Measurements from ENCODE around the gene APAF1.

The APAF1 gene

DNA sequence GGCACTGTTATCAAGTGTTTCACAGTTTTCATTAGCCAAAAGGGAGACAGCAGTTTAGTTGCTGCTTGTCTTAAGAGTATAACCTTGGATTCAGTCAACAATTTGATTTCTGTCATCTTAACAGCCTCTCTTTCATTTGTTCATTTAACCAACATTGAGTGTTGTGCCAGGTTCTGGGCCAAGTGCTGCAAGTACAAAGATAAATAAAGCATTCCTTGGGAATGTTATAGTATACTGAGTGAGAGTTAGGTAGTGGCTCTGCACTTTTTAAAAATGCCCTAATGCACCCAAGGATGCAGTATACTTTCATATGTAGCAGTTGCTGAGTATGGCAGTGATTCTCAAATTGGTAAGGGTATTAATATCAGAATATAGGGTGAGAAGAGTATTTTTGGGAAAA, 15.4 kb downstream of the APAF1 start:
- Histone ChIP-seq H3K27ac (ENCODE audit: insufficient read depth, low read depth, low read length, poor library complexity, severe bottlenecking) (no peak overlapping the region), H3K27me3 (ENCODE audit: control insufficient read depth, insufficient read depth, low read length, poor library complexity, severe bottlenecking) (no peaks in the 10 kb centered on the region), H3K4me1 (ENCODE audit: control insufficient read depth, insufficient read depth, low read length) (no peaks in the 10 kb centered on the region), H3K9me3 (ENCODE audit: control insufficient read depth, low read length) (no peaks in the 10 kb centered on the region), H3K4me3 (ENCODE audit: insufficient read depth, low read depth, low read length) (no peak overlapping the region), H3K36me3 (ENCODE audit: control insufficient read depth, insufficient read depth, low read length) (peaks cover 11% of the 10 kb centered on the region)

DNA sequence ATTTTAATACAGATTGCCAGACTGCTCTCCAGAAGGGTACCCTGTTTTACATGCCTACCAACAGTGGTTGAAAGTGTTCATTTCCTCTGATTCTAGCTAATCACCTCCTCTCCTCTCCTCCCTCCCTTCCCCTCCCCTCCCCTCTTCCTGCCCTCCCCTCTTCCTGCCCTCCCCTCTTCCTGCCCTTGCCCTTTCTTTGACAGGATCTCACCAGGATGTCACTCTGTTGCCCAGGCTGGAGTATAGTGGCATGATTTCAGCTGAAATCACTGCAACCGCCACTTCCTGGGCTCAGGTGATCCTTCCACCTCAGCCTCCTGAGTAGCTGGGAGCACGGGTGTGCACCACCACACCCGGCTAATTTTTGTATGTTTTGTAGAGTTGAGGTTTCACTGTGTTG, 24.7 kb downstream of the APAF1 start:
- 92 to 96% methylated on average over 3 of the region's 3 CpGs for WGBS, 2 experiments
- no peak overlapping the region for H3K4me3 ChIP-seq (ENCODE audit: insufficient read depth, low read depth, low read length)
- H3K4me1 ChIP-seq (ENCODE audit: control insufficient read depth, insufficient read depth, low read length): no peaks in the 10 kb centered on the region
- H3K27me3 ChIP-seq (ENCODE audit: control insufficient read depth, insufficient read depth, low read length, poor library complexity, severe bottlenecking): no peaks in the 10 kb centered on the region
- no peaks in the 10 kb centered on the region for H3K9me3 ChIP-seq (ENCODE audit: control insufficient read depth, low read length)
- H3K36me3 ChIP-seq (ENCODE audit: control insufficient read depth, insufficient read depth, low read length): peaks cover 4% of the 10 kb centered on the region
- no peak overlapping the region for H3K27ac ChIP-seq (ENCODE audit: insufficient read depth, low read depth, low read length, poor library complexity, severe bottlenecking)

DNA sequence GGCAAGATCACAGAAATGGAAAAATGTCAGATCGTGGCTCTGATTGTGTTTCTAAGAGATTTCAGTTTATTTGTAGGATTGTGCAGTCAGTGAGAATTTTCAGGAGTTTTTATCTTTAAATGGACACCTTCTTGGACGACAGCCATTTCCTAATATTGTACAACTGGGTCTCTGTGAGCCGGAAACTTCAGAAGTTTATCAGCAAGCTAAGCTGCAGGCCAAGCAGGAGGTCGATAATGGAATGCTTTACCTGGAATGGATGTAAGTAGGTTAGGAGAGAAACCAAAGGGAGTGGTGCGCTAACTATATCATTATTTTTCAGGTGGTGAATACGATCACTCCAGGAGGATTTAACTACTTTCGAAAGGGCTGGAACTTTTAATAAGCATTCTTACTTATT, 26.4 kb downstream of the APAF1 start:
- H3K27me3 ChIP-seq (ENCODE audit: control insufficient read depth, insufficient read depth, low read length, poor library complexity, severe bottlenecking): no peaks in the 10 kb centered on the region

DNA sequence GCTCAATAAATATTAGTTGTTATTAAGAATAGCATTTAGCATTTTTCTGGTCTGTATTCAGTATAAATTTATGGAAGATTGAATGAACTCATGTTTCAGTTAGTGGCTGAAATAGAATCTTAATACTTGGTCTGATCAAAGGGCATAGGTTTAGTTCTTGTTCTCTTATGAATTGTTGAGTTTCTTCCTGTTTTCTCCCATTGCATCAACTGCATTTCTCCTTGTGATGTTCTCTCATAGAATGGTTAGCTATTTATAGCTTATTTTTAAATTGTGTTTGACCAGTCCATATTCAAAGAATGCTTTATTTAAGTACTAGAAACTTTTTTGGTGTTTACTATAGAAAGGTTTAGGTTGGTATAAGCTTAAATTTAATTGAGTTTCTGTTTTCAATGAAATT, 29.8 kb downstream of the APAF1 start:
- no peaks in the 10 kb centered on the region for H3K36me3 ChIP-seq (ENCODE audit: control insufficient read depth, insufficient read depth, low read length)
- no peaks in the 10 kb centered on the region for H3K4me1 ChIP-seq (ENCODE audit: control insufficient read depth, insufficient read depth, low read length)
- no peak overlapping the region for H3K4me3 ChIP-seq (ENCODE audit: insufficient read depth, low read depth, low read length)
- no peak overlapping the region for H3K27ac ChIP-seq (ENCODE audit: insufficient read depth, low read depth, low read length, poor library complexity, severe bottlenecking)
- no peaks in the 10 kb centered on the region for H3K27me3 ChIP-seq (ENCODE audit: control insufficient read depth, insufficient read depth, low read length, poor library complexity, severe bottlenecking)
- H3K9me3 ChIP-seq (ENCODE audit: control insufficient read depth, low read length): no peaks in the 10 kb centered on the region

More for the DNA sequence above, 26.4 kb downstream of the APAF1 start:
- H3K4me3 ChIP-seq (ENCODE audit: insufficient read depth, low read depth, low read length): no peak overlapping the region
- H3K36me3 ChIP-seq (ENCODE audit: control insufficient read depth, insufficient read depth, low read length): peaks cover 4% of the 10 kb centered on the region
- WGBS, 2 experiments: 93 to 97% methylated on average over 7 of the region's 7 CpGs
- no peaks in the 10 kb centered on the region for H3K9me3 ChIP-seq (ENCODE audit: control insufficient read depth, low read length)
- no peaks in the 10 kb centered on the region for H3K4me1 ChIP-seq (ENCODE audit: control insufficient read depth, insufficient read depth, low read length)
- H3K27ac ChIP-seq (ENCODE audit: insufficient read depth, low read depth, low read length, poor library complexity, severe bottlenecking): no peak overlapping the region

DNA sequence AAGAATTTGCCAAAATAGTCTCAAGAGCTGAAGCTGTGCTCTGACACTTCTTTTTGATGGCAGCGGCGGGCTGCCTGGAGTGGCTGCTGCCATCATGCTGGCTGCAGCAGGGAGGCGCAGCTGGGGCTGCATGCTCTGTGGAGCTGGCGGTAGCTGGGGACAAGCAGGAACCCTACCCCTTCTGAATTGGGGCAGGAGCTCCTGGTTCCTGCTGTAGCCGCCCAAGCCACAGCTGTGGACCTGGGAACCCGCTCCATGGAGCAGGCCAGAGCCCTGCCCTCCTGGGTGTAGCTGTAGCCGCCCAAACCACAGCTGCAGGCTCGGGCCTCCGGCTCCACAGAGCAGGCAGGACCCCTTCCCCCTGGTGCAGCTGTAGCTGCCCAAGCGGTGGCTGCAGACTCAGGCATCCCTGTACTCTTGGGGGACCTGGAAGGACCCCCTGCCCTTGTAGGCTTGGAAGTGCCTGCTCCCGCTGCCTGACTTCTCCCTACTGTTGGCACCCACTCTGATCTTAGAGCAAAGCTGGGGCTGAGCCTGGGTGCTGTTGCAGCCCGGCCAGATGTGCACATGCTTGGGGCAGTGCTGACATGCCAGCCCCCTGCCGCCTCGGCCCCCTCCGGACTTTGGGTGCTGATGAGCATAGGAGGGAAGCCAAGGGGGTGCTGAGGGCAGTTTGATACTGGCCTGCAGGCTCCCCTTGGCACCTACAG, 33.3 kb downstream of the APAF1 start:
- H3K27me3 ChIP-seq (ENCODE audit: control insufficient read depth, insufficient read depth, low read length, poor library complexity, severe bottlenecking): no peaks in the 10 kb centered on the region
- no peak overlapping the region for H3K4me3 ChIP-seq (ENCODE audit: insufficient read depth, low read depth, low read length)
- no peak overlapping the region for H3K27ac ChIP-seq (ENCODE audit: insufficient read depth, low read depth, low read length, poor library complexity, severe bottlenecking)
- H3K4me1 ChIP-seq (ENCODE audit: control insufficient read depth, insufficient read depth, low read length): no peaks in the 10 kb centered on the region
- peaks cover 8% of the 10 kb centered on the region for H3K36me3 ChIP-seq (ENCODE audit: control insufficient read depth, insufficient read depth, low read length)
- WGBS, 2 experiments: 88% methylated on average over 15 of the region's 15 CpGs
- no peaks in the 10 kb centered on the region for H3K9me3 ChIP-seq (ENCODE audit: control insufficient read depth, low read length)

DNA sequence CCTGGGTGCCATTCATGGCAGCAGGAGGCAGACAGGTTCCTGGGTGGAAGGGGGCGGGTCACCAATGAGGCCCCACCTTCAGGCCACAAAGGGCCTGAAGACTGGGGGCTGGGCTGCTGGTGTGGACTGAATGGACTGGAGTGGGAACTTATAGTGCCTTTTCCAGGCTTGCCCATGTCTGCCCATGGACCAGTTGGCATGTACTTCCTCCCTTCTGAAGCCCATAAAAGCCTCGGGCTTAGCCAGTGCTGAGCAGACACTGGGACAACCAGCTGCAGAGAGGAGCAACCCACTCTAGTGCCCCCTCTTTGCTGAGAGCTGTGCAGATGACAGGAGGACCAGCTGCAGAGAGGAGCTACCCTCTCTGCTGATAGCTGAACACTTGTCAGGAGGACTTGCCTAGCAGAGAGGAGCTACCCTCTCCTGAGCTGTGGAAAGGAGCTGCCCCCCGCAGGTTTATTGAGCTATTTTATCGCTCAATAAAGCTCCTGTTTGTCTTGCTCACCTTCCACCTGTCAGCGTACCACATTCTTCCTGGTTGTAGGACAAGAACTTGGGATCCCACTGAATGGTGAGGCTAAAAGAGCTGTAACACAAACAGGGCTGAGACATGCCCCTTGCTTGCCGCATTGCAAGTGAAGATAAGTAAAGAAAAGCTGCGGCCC, 34.0 kb downstream of the APAF1 start:
- no peak overlapping the region for H3K4me3 ChIP-seq (ENCODE audit: insufficient read depth, low read depth, low read length)
- H3K27me3 ChIP-seq (ENCODE audit: control insufficient read depth, insufficient read depth, low read length, poor library complexity, severe bottlenecking): no peaks in the 10 kb centered on the region
- 95% methylated on average over 7 of the region's 7 CpGs for WGBS, 2 experiments
- H3K4me1 ChIP-seq (ENCODE audit: control insufficient read depth, insufficient read depth, low read length): no peaks in the 10 kb centered on the region
- H3K36me3 ChIP-seq (ENCODE audit: control insufficient read depth, insufficient read depth, low read length): peaks cover 8% of the 10 kb centered on the region
- H3K27ac ChIP-seq (ENCODE audit: insufficient read depth, low read depth, low read length, poor library complexity, severe bottlenecking): no peak overlapping the region
- no peaks in the 10 kb centered on the region for H3K9me3 ChIP-seq (ENCODE audit: control insufficient read depth, low read length)

DNA sequence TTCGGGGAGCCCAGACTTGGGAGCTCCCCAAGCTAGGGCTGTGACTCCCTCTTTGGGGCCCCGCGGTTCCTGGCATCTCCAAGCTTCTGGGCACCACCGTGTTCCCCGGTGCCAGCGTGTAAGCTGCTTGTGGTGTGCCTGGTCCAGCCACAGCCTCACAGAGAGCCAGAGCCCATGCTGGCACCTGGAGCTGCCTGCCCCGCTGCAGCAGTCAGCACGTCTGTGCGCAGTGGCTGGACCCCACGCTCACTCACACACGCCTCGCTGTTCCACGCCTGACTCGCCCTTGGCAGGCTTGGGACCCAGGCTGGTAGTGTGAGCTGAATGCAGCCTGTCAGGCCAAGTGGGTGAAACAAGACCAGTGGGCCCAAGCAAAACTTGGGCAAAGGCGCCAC, 34.5 kb downstream of the APAF1 start:
- Histone ChIP-seq H3K4me1 (ENCODE audit: control insufficient read depth, insufficient read depth, low read length) (no peaks in the 10 kb centered on the region), H3K4me3 (ENCODE audit: insufficient read depth, low read depth, low read length) (no peak overlapping the region), H3K36me3 (ENCODE audit: control insufficient read depth, insufficient read depth, low read length) (peaks cover 13% of the 10 kb centered on the region), H3K27ac (ENCODE audit: insufficient read depth, low read depth, low read length, poor library complexity, severe bottlenecking) (no peak overlapping the region), H3K27me3 (ENCODE audit: control insufficient read depth, insufficient read depth, low read length, poor library complexity, severe bottlenecking) (no peaks in the 10 kb centered on the region), H3K9me3 (ENCODE audit: control insufficient read depth, low read length) (no peaks in the 10 kb centered on the region)
- 95 to 96% methylated on average over 15 of the region's 15 CpGs for WGBS, 2 experiments

DNA sequence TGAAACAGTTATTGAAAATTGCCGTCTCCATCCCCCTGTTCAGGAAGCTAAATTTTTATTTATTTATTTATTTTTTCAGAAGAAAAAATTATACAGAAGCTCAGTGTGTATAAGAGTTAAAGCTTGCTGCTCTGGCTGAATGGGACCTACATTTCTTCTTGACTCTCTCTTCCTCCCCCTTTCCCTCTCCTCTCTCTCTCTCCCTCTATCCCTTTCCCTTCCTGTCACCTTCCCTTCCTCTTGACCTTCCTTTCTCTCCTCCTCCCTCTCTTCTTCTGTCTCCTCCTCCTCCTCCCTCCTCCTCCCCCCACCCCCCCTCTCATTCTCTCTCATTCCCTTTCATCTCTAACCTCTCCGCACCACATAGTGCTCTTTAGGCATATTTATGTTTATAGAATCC, 39.1 kb downstream of the APAF1 start:
- H3K36me3 ChIP-seq (ENCODE audit: control insufficient read depth, insufficient read depth, low read length): peaks cover 16% of the 10 kb centered on the region
- no peaks in the 10 kb centered on the region for H3K27me3 ChIP-seq (ENCODE audit: control insufficient read depth, insufficient read depth, low read length, poor library complexity, severe bottlenecking)
- WGBS, 2 experiments: no CpG with 5 or more reads among the region's 2 CpGs
- no peaks in the 10 kb centered on the region for H3K9me3 ChIP-seq (ENCODE audit: control insufficient read depth, low read length)
- no peak overlapping the region for H3K4me3 ChIP-seq (ENCODE audit: insufficient read depth, low read depth, low read length)
- no peak overlapping the region for H3K27ac ChIP-seq (ENCODE audit: insufficient read depth, low read depth, low read length, poor library complexity, severe bottlenecking)
- no peaks in the 10 kb centered on the region for H3K4me1 ChIP-seq (ENCODE audit: control insufficient read depth, insufficient read depth, low read length)

DNA sequence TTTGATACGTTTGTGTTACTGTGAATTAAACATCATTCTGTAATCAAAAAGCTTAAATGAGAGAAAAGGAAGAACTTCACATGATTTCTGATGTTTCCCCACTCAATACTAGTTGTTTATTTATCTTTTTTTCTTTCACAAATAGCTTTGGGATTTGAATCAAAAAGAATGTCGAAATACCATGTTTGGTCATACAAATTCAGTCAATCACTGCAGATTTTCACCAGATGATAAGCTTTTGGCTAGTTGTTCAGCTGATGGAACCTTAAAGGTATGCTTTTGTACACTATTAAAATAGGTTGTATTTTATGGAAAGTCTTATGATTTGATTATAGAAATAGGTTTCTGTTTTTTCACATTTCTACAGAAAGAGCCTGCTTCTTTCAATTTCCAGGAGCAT, 41.5 kb downstream of the APAF1 start:
- Histone ChIP-seq H3K27ac (ENCODE audit: insufficient read depth, low read depth, low read length, poor library complexity, severe bottlenecking) (no peak overlapping the region), H3K27me3 (ENCODE audit: control insufficient read depth, insufficient read depth, low read length, poor library complexity, severe bottlenecking) (no peaks in the 10 kb centered on the region), H3K4me3 (ENCODE audit: insufficient read depth, low read depth, low read length) (no peak overlapping the region), H3K36me3 (ENCODE audit: control insufficient read depth, insufficient read depth, low read length) (peaks cover 16% of the 10 kb centered on the region), H3K9me3 (ENCODE audit: control insufficient read depth, low read length) (no peaks in the 10 kb centered on the region), H3K4me1 (ENCODE audit: control insufficient read depth, insufficient read depth, low read length) (no peaks in the 10 kb centered on the region)
- whole genome bisulfite sequencing, 2 experiments: 97 to 100% methylated on average over 1 to 2 of the region's 2 CpGs

DNA sequence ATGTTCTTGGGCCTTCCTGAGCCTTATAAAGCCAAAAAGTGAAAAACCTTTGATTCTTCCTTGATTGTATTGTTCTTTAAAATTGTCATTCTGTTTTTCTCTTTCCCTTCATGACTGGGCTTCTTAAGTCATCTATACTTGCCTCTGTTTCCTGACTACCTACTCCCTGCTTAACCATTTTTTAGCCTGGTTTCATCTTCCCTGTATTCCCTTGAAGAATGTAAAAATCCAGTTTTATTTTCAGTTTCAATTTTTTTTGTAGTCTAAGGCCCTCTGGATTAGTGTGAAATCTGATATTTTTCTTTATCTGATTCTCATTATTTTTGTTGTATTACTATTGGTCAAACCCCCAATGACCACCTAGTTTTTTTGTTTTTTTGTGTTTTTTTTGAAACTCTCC, 46.3 kb downstream of the APAF1 start:
- H3K4me1 ChIP-seq (ENCODE audit: control insufficient read depth, insufficient read depth, low read length): peaks cover 10% of the 10 kb centered on the region
- no peaks in the 10 kb centered on the region for H3K36me3 ChIP-seq (ENCODE audit: control insufficient read depth, insufficient read depth, low read length)
- no peaks in the 10 kb centered on the region for H3K9me3 ChIP-seq (ENCODE audit: control insufficient read depth, low read length)
- no peak overlapping the region for H3K27ac ChIP-seq (ENCODE audit: insufficient read depth, low read depth, low read length, poor library complexity, severe bottlenecking)
- no peaks in the 10 kb centered on the region for H3K27me3 ChIP-seq (ENCODE audit: control insufficient read depth, insufficient read depth, low read length, poor library complexity, severe bottlenecking)
- no peak overlapping the region for H3K4me3 ChIP-seq (ENCODE audit: insufficient read depth, low read depth, low read length)

Measured in ectodermal cell (in vitro differentiated cells).